NB4 (cell line): ENCODE results near the gene TWIST2.
A peak's percentile ranks its signal among the peaks of the same experiment; 100 is the strongest.

ENCODE experiments used
- DNase-seq: peaks from one replicate; pipeline ENCODE4 v3.0.0; 2010; ENCODE audit warnings: low read depth
- H3K4me3 ChIP-seq: one replicate; pipeline ENCODE4 v1.5.1; 2011; ENCODE audit warnings: mild to moderate bottlenecking, low read depth, low read length, moderate library complexity
- MYC ChIP-seq: IDR thresholded peaks from 2 replicates; pipeline ENCODE4 v1.6.1; 2011; ENCODE audit warnings: low read depth, low read length
- POLR2A ChIP-seq: IDR thresholded peaks from 2 replicates; pipeline ENCODE4 v1.6.1; 2011; ENCODE audit warnings: mild to moderate bottlenecking; ENCODE audit not compliant: insufficient read length; ENCODE audit errors: extremely low read depth
- TF ChIP-seq, protein P1 (sequence below): IDR thresholded peaks from one replicate; pipeline ENCODE4 v1.5.1; 2012; ENCODE audit warnings: low read depth, low read length
- TF ChIP-seq, protein P2 (sequence below): IDR thresholded peaks from 2 replicates; pipeline ENCODE4 v1.6.1; 2011; ENCODE audit warnings: low read depth, low read length

Gene TWIST2

DNA sequence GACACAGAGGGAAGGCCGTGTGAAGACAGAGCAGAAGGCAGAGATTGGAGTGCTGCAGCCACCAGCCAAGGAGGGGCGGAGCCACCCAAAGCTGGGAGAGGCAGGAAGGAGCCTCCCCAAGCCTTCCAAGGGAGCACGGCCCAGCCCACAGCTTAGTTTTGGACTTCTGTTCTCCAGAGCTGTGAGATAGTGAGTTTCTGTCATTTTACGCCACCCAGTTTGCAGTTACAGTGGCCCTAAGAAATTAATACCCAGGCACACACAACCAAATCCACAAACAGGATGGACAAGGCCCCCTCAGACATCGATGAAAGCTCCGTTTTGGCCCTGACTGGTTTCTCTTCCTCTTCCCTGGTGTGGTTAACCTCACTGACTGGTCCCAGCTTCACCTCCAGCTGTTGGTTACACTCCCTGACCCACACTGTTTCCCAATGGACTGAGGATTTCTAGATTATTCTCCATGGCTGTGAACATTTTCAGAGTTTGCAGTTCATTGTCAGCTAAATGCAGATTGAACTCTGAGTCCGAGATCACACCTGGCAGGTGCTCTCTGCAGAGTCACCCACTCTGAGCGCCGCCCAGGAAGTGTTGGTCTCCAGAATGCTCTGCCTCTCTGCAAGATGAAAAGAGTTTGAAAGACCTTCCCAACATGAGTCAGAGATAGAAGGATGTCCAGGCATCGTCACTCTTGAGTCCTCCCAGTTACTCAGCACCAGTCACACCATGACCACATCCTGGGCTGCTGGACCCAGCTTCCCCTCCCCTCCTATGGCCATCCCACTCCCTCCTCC lies 100.2 kb downstream of the TWIST2 start:
- TF ChIP-seq, protein P1, sequence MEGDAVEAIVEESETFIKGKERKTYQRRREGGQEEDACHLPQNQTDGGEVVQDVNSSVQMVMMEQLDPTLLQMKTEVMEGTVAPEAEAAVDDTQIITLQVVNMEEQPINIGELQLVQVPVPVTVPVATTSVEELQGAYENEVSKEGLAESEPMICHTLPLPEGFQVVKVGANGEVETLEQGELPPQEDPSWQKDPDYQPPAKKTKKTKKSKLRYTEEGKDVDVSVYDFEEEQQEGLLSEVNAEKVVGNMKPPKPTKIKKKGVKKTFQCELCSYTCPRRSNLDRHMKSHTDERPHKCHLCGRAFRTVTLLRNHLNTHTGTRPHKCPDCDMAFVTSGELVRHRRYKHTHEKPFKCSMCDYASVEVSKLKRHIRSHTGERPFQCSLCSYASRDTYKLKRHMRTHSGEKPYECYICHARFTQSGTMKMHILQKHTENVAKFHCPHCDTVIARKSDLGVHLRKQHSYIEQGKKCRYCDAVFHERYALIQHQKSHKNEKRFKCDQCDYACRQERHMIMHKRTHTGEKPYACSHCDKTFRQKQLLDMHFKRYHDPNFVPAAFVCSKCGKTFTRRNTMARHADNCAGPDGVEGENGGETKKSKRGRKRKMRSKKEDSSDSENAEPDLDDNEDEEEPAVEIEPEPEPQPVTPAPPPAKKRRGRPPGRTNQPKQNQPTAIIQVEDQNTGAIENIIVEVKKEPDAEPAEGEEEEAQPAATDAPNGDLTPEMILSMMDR: no peak
- H3K4me3 ChIP-seq: no peak overlapping the region
- DNase-seq: peak; percentile 75

DNA sequence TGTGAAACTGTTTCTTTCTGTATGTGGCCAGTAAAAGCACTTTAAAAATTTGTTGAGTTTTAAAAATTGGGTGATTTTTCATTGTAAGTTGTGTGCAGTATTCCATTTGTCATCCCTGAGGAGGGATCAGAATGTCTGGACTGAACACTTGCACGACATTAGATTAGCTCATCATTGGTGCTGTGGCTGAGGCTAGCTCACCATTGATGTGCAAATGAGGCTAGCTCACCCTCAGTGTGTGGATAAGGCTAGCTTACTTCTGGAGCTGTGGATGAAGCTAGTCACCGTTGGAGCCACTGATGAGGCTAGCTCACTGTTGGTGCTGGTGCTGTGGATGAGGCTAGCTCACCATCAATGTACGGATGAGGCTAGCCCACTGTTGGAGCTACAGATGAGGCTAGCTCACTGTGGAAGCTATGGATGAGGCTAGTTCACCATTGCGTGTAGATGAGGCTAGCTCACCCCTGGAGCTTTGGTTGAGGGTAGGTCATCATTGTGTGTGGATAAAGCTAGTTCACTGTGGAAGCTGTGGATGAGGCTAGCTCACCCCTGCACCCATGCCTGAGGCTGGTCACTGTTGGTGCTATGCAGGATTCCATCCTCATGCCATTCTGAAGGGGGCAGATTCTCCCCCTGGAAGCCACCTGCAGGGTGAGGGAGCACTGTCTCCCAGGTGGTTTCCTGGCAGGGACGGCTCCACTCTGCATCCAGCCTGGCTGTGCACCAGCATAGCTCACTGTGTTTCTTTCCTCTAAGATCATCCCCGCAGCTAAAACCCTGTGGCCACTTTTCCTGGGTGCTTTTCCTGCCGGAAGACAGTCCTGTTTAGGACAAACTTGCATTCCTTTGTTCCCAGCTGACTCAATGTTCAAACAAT lies 101.1 kb downstream of the TWIST2 start:
- no peak overlapping the region for H3K4me3 ChIP-seq
- no peak for TF ChIP-seq MYC
- TF ChIP-seq, protein P1: no peak
- TF ChIP-seq, protein P2, sequence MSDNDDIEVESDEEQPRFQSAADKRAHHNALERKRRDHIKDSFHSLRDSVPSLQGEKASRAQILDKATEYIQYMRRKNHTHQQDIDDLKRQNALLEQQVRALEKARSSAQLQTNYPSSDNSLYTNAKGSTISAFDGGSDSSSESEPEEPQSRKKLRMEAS: no peak
- no peak for TF ChIP-seq POLR2A
- no peak for DNase-seq

DNA sequence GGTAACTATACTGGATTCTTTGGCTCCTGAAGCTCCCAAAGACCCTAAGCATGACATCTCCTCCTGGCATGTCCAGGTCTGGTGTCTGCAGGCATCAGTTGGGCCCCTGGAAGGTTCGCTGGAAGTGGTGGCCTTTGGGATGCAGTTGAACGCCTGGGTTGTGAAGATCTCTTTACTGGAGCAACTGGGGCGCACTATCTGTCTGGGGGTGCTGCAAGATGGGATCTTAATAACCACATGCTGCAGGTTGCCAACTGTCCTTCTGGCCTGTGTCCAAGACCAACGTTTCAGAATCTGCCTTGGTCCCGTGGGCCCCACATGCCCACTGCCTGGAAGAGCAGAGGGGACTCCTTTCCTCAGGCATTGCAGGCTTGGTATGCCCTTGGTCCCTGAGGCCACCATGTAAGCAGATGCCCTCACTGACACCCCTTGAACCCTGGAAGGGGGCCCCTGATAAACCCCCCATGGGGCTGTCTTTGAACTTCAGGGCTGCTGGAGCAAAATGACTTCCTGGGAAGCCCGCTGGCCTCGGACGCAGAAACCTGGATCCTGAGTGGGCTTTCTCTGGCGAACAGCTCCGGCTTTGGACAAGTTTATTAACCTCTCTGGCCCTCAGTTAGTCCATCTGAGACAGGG lies 101.9 kb downstream of the TWIST2 start:
- TF ChIP-seq, protein P1: no peak
- no peak for TF ChIP-seq MYC
- no peak for TF ChIP-seq POLR2A
- TF ChIP-seq, protein P2: no peak
- no peak for DNase-seq
- H3K4me3 ChIP-seq: no peak overlapping the region

DNA sequence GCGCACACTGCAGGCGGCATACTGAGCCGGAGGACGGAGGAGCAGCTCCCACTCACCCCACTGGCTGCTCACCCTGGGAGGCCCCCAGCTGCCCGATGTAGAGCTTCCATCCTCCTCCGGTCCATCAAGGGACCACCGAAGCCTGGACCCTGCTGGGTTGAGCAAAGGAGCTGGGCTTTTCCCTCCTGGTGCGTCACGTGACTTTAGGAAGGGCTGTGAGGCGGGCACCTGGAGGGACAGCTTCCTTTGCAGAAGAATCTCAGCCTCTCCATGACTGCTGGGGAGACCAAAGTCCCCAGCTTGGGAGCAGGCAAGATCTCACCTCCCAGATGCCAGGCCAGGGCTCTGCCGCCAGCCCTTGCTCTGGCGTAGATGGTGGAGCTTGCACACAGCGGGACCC lies 102.7 kb downstream of the TWIST2 start:
- no peak for TF ChIP-seq POLR2A
- TF ChIP-seq, protein P1: no peak
- no peak for TF ChIP-seq MYC
- TF ChIP-seq, protein P2: no peak
- DNase-seq: no peak
- no peak overlapping the region for H3K4me3 ChIP-seq

DNA sequence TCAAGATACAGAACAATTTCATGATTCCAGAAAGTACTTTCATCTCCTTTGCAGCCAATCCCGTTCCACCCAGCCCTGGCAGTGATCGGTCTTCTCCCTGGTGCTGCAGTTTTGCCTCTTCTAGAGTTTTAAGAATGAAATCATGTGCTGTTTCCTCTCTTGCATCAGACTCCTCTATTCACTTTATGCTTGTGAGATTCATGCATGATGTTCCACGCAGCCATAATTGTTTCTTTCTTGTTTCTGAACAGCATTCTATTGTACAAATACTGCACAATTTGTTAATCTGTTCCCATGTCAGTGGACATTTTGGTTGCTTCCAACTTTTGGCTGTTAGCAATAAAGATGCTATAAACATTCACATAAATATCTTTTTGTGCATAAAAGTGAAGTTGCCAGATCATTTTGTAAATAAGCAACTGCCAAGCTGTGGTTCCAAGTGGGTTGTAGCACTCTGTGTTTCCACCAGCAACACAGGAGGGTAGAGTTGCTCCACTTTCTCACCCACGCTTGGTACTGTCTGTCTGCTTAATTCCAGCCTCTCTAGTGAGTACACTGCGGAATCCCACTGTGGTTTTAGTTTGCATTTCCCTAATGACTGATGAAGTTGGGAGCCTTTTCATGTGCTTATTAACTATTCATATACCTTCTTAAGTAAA lies 104.5 kb downstream of the TWIST2 start:
- TF ChIP-seq MYC (no peak), POLR2A (no peak)
- TF ChIP-seq, protein P1: no peak
- TF ChIP-seq, protein P2: no peak
- DNase-seq: no peak
- H3K4me3 ChIP-seq: no peak overlapping the region
